K562 (cell line): ENCODE measurements around the gene SCARB2. TPM values are rescaled to one million over a fixed set of nuclear protein-coding genes. Genes with fewer than 3 reads are reported as not detected.

ENCODE experiments used
- ASH1L ChIP-seq: fragments of 450-650 bp; IDR thresholded peaks from 2 replicates; pipeline ENCODE4 v1.6.1; 2018; ENCODE audit warnings: borderline replicate concordance, mild to moderate bottlenecking, low read depth; ENCODE audit not compliant: partially characterized antibody
- NUFIP1 ChIP-seq: fragments of 450-650 bp; IDR thresholded peaks from 2 replicates; pipeline ENCODE4 v1.6.1; 2018; ENCODE audit not compliant: partially characterized antibody
- RBFOX2 ChIP-seq: fragments of 200-400 bp; formaldehyde crosslinking; IDR thresholded peaks from 2 replicates; pipeline ENCODE4 v1.6.1; 2017; ENCODE audit warnings: low read depth, mild to moderate bottlenecking, low read length, moderate library complexity
- TAF9B ChIP-seq: fragments of 450-650 bp; IDR thresholded peaks from 2 replicates; pipeline ENCODE4 v1.6.1; 2018; ENCODE audit warnings: mild to moderate bottlenecking; ENCODE audit not compliant: partially characterized antibody
- TOE1 ChIP-seq, 2 experiments: fragments of 450-650 bp in 1 of 2; sonication (generic) in 1 of 2; formaldehyde crosslinking in 1 of 2; IDR thresholded peaks; 2 replicates each; pipeline versions ENCODE4 v1.7.1 to v1.8.0; 2016 to 2022; ENCODE audit warnings: borderline replicate concordance in 2 of 2, mild to moderate bottlenecking in 2 of 2, antibody characterized with exemption in 1 of 2, inconsistent platforms in 1 of 2, low read depth in 1 of 2, missing genetic modification reagents in 1 of 2, moderate library complexity in 1 of 2
- ZC3H4 ChIP-seq: sonication (generic); formaldehyde crosslinking; IDR thresholded peaks from 2 replicates; pipeline ENCODE4 v1.9.0; 2021; ENCODE audit warnings: missing genetic modification reagents, borderline replicate concordance
- ZKSCAN3 ChIP-seq: fragments of 250-450 bp; sonication (Bioruptor Pico); IDR thresholded peaks from 2 replicates; pipeline ENCODE4 v1.4.0; 2020
- ZNF133 ChIP-seq: fragments of 250-450 bp; sonication (Bioruptor Pico); IDR thresholded peaks from 2 replicates; pipeline ENCODE4 v1.4.0; 2020; ENCODE audit warnings: mild to moderate bottlenecking
- ZNF57 ChIP-seq: fragments of 450-650 bp; formaldehyde crosslinking; IDR thresholded peaks from 2 replicates; pipeline ENCODE4 v1.4.0; 2020; ENCODE audit warnings: mild to moderate bottlenecking, moderate library complexity
- ZSCAN32 ChIP-seq: fragments of 450-650 bp; formaldehyde crosslinking; IDR thresholded peaks from 2 replicates; pipeline ENCODE4 v1.4.0; 2020; ENCODE audit warnings: mild to moderate bottlenecking, moderate library complexity
- polyA plus RNA-seq, 8 experiments: library from polyadenylated mRNA; depleted of rRNA in 4 of 8; stranded (reverse) in 5 of 8; unstranded in 3 of 8; fragments of >200 nt; fragmentation: Nextera tagmentation in 2 of 8; fragmentation: Illumina TruSeq in 1 of 8; extraction: Ambion mirVana in 2 of 8; extraction: Trizol in 1 of 8; gene quantifications; 2 replicates each; pipeline versions ENCODE4 v1.2.1 to v1.2.3, GENCODE V29; 2011 to 2014; ENCODE audit warnings: inconsistent platforms in 1 of 8, missing spikeins in 1 of 8
- total RNA-seq, 7 experiments: library from RNA; depleted of rRNA in 6 of 7; stranded (reverse); fragments of >200 nt in 6 of 7; fragmentation: Illumina TruSeq in 2 of 7; extraction: Trizol in 2 of 7; gene quantifications; 2 replicates each; pipeline versions ENCODE4 v1.2.1 to v1.2.3, GENCODE V29; 2011 to 2021; ENCODE audit warnings: low replicate concordance in 1 of 7
- TF ChIP-seq, protein P1 (sequence below), 2 experiments: fragments of 450-650 bp in 1 of 2; sonication (generic) in 1 of 2; formaldehyde crosslinking; conservative IDR thresholded peaks; 2 replicates each; pipeline versions ENCODE4 v1.4.0 to v1.8.1; 2020 to 2022; ENCODE audit warnings: mild to moderate bottlenecking in 1 of 2, missing genetic modification reagents in 1 of 2
- TF ChIP-seq, protein P2 (sequence below), 3 experiments: fragments of 200-800 bp in 1 of 3; fragments of 250-450 bp in 1 of 3; fragments of 450-650 bp in 1 of 3; sonication (Bioruptor Pico) in 1 of 3; sonication (Bioruptor generic) in 1 of 3; formaldehyde crosslinking in 1 of 3; IDR thresholded peaks; 2 replicates each; pipeline versions ENCODE4 v1.6.1 to v1.8.0; 2016 to 2022; ENCODE audit warnings: mild to moderate bottlenecking in 2 of 3, missing genetic modification characterization in 2 of 3, missing compliant biosample characterization in 1 of 3, moderate library complexity in 1 of 3
- TF ChIP-seq, protein P3 (sequence below): fragments of 250-450 bp; sonication (Bioruptor Pico); IDR thresholded peaks from 2 replicates; pipeline ENCODE4 v1.5.0; 2021; ENCODE audit warnings: mild to moderate bottlenecking, borderline replicate concordance
- TF ChIP-seq, protein P4 (sequence below): fragments of 250-450 bp; sonication (Bioruptor Pico); IDR thresholded peaks from 2 replicates; pipeline ENCODE4 v1.5.0; 2021; ENCODE audit warnings: mild to moderate bottlenecking, moderate library complexity

Gene SCARB2
- total and polyA plus RNA-seq, 9 of the 15 experiments (the other 6 are each of a cell fraction or from before 2014, with no cell fraction given) = 6.1 to 25.8 (median 17.8) TPM

DNA sequence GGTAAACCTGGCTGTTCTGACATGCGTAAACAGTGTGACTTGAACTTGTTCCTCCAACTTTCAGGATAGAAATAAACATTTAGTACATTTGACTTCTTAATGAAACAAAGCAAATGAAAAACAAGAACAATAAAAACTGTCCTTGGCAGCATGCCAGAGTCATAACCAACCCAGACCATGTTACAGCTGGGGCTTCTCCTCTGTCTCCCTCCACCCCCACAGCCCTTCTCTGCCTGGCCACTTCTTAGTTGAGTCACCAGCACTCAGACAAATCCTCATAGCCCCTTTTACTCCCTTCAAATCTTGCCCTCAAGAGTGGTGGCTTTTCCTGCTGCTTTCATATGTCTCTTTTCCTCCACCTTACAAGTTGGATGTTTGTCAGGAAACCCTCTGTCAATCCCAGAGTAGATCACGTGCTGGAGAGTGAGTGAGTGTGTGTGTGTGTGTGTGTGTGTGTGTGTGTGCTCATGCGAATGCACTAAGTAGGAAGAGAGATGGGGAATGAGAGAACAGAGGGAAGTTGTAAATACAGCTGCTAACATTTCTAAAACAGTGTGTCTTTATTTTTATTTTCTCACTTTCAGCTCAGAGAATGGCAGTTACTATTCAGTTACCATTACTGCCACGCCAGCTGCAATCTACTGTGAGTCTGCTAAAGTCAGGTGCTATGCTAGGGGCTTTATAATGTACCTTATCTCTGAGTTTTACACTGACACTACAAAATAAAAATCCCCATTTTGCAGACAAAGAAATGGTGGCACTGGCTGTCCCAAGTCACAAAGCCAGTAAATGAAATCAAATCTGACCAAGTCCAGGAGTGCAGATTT is 15.0 kb downstream of the SCARB2 start (continued):
- TF ChIP-seq, protein P1, sequence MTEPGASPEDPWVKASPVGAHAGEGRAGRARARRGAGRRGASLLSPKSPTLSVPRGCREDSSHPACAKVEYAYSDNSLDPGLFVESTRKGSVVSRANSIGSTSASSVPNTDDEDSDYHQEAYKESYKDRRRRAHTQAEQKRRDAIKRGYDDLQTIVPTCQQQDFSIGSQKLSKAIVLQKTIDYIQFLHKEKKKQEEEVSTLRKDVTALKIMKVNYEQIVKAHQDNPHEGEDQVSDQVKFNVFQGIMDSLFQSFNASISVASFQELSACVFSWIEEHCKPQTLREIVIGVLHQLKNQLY (CRISPR knock-in tag; conservative IDR thresholded peaks at IDR 0.05) = no peak
- TF ChIP-seq ASH1L (no peak), ZKSCAN3 (CRISPR knock-in tag) (no peak), TOE1 (IDR thresholded peaks at IDR 0.05; ENCODE audit: borderline replicate concordance) (peak; percentile 83), TOE1 (CRISPR knock-in tag; IDR thresholded peaks at IDR 0.05; ENCODE audit: borderline replicate concordance, low read depth) (no peak), ZNF57 (no peak), TAF9B (peak; percentile 42), NUFIP1 (no peak), ZC3H4 (no peak), ZNF133 (CRISPR knock-in tag) (no peak), ZSCAN32 (CRISPR knock-in tag) (no peak), RBFOX2 (no peak)
- TF ChIP-seq, protein P2, sequence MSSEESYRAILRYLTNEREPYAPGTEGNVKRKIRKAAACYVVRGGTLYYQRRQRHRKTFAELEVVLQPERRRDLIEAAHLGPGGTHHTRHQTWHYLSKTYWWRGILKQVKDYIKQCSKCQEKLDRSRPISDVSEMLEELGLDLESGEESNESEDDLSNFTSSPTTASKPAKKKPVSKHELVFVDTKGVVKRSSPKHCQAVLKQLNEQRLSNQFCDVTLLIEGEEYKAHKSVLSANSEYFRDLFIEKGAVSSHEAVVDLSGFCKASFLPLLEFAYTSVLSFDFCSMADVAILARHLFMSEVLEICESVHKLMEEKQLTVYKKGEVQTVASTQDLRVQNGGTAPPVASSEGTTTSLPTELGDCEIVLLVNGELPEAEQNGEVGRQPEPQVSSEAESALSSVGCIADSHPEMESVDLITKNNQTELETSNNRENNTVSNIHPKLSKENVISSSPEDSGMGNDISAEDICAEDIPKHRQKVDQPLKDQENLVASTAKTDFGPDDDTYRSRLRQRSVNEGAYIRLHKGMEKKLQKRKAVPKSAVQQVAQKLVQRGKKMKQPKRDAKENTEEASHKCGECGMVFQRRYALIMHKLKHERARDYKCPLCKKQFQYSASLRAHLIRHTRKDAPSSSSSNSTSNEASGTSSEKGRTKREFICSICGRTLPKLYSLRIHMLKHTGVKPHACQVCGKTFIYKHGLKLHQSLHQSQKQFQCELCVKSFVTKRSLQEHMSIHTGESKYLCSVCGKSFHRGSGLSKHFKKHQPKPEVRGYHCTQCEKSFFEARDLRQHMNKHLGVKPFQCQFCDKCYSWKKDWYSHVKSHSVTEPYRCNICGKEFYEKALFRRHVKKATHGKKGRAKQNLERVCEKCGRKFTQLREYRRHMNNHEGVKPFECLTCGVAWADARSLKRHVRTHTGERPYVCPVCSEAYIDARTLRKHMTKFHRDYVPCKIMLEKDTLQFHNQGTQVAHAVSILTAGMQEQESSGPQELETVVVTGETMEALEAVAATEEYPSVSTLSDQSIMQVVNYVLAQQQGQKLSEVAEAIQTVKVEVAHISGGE (CRISPR knock-in tag; IDR thresholded peaks at IDR 0.05) = no peak
- TF ChIP-seq, protein P3, sequence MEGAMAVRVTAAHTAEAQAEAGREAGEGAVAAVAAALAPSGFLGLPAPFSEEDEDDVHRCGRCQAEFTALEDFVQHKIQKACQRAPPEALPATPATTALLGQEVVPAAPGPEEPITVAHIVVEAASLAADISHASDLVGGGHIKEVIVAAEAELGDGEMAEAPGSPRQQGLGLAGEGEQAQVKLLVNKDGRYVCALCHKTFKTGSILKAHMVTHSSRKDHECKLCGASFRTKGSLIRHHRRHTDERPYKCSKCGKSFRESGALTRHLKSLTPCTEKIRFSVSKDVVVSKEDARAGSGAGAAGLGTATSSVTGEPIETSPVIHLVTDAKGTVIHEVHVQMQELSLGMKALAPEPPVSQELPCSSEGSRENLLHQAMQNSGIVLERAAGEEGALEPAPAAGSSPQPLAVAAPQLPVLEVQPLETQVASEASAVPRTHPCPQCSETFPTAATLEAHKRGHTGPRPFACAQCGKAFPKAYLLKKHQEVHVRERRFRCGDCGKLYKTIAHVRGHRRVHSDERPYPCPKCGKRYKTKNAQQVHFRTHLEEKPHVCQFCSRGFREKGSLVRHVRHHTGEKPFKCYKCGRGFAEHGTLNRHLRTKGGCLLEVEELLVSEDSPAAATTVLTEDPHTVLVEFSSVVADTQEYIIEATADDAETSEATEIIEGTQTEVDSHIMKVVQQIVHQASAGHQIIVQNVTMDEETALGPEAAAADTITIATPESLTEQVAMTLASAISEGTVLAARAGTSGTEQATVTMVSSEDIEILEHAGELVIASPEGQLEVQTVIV (CRISPR knock-in tag) = no peak
- TF ChIP-seq, protein P4, sequence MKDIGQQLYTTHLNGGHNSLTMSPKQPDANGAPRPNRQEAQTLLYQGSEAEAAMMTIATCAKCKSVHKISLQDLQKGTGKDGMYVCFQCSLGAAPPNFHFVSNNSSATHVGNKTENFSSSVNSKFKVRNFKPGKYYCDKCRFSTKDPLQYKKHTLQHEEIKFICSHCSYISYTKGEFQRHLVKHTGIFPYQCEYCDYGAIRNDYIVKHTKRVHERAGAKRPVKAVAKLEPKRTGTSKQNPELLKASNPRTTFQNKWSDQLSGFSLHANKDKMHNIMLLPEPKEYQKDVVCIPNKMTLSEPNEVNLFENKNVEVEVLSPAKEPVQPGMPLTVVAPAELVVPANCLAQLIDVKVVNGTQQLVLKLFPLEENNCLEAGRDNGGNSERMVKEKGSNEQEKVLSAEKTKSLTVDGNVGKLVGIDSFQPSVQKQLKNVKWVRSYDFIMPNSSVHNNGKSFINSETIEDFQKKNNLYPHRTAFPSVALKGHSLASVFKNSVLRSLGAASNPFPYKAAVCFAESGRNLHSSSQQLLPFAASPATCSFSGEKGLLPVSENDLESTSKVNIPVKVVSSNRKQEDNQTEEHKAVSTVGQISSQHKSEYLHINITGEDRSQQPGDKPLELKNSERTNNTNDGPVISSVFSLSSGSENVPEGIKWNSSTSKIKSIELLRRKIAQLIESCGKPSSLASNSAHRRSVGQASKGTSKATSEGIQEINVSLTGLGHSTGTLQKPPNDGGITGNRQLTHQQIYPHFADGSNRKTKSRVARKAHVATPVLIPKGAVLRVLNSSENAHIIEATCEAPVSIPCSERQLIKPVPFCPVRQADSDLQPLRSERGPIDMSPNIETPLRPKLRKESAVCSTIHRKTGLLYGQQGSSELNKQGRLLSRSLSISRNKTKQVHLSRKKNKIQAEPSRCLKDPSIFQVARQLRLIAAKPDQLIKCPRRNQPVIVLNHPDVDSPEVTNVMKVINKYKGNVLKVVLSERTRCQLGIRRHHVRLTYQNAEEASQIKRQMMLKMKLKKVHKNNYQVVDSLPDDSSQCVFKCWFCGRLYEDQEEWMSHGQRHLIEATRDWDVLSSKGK (CRISPR knock-in tag) = no peak
